ENCODE data around the gene BCKDHA. TPM values are rescaled to one million over a fixed set of nuclear protein-coding genes. Genes with fewer than 3 reads are reported as not detected.
A peak's percentile ranks its signal among the peaks of the same experiment; 100 is the strongest.

BCKDHA gene
- total and polyA plus RNA-seq, 9 of the 15 experiments (the other 6 are each of a cell fraction or from before 2014, with no cell fraction given), result 4.5 to 52.5 (median 14.1) TPM

DNA sequence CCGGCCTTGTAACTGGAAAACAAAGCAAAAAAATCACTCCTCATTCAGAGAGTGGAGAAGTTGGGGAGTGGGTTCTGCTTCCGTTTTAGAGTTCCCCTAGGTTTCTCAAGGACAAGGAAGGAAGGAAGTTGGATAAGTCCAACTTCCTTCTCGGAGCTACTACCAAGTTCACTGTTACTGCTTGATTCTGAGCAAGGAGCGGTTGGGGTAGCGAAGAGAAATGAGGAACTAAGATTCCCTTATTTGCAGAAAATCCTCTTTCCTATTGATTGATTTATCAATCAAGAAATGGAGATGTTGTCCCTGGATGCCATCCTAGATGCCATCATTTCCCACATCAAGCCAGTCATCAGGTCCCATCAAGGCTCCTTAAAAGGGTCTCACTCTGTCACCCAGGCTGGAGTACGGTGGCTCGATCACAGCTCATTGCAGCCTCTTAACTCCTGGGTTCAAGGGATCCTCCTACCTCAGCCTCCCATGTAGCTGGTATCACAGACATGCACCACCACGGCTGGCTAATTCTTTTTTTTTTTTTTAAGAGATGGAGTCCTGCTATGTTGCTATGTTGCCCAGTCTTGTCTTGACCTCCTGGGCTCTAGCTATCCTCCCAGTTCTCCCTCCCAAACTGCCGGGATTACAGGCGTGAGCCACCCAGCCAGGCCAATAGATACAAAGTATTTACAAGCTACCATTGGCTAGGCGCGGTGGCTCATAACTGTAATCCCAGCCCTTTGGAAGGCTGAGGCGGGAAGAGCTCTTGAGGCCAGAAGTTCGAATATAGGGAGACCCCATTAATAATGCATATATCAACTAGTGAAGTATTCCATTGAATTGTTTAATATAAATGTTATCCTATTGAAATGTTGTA is 32.9 kb upstream of the BCKDHA start (continued):
- TF ChIP-seq ZNF699 (CRISPR knock-in tag; IDR thresholded peaks at IDR 0.05; ENCODE audit: insufficient replicate concordance) (no peak), SIN3A (IDR thresholded peaks at IDR 0.05; ENCODE audit: borderline replicate concordance in 2 of 2, control insufficient read depth in 1 of 2, low read depth in 2 of 2, low read length in 2 of 2) (peak in 1 of 2 experiments; percentile 5; a peak in 1 of 4 replicates), ARNT (IDR thresholded peaks at IDR 0.05) (no peak; a peak in 1 of 4 replicates), ATF2 (CRISPR knock-in tag; IDR thresholded peaks at IDR 0.05) (no peak), BMI1 (IDR thresholded peaks at IDR 0.05; ENCODE audit: low read length) (no peak), NR3C1 (CRISPR knock-in tag; IDR thresholded peaks at IDR 0.05) (no peak), RCOR1 (IDR thresholded peaks at IDR 0.05; ENCODE audit: borderline replicate concordance in 1 of 2, low read depth in 2 of 2, low read length in 2 of 2) (peak in 1 of 2 experiments; percentile 49; a peak in 1 of 4 replicates), KDM1A (IDR thresholded peaks at IDR 0.05) (peak; percentile 25 to 63; a peak in 2 of 4 replicates), MECOM (CRISPR knock-in tag; IDR thresholded peaks at IDR 0.05) (no peak), DPF2 (IDR thresholded peaks at IDR 0.05) (no peak), CBFA2T2 (conservative IDR thresholded peaks at IDR 0.05) (no peak), ZNF175 (CRISPR knock-in tag; IDR thresholded peaks at IDR 0.05; ENCODE audit: low read depth) (no peak), CHD4 (IDR thresholded peaks at IDR 0.05; ENCODE audit: insufficient read depth, insufficient replicate concordance, low read depth, low read length, poor library complexity, severe bottlenecking) (peak; percentile 77), FOXO4 (CRISPR knock-in tag; IDR thresholded peaks at IDR 0.05) (no peak), NR1H2 (CRISPR knock-in tag; IDR thresholded peaks at IDR 0.05) (no peak), SUPT5H (IDR thresholded peaks at IDR 0.05) (no peak)
- TF ChIP-seq, protein P1, sequence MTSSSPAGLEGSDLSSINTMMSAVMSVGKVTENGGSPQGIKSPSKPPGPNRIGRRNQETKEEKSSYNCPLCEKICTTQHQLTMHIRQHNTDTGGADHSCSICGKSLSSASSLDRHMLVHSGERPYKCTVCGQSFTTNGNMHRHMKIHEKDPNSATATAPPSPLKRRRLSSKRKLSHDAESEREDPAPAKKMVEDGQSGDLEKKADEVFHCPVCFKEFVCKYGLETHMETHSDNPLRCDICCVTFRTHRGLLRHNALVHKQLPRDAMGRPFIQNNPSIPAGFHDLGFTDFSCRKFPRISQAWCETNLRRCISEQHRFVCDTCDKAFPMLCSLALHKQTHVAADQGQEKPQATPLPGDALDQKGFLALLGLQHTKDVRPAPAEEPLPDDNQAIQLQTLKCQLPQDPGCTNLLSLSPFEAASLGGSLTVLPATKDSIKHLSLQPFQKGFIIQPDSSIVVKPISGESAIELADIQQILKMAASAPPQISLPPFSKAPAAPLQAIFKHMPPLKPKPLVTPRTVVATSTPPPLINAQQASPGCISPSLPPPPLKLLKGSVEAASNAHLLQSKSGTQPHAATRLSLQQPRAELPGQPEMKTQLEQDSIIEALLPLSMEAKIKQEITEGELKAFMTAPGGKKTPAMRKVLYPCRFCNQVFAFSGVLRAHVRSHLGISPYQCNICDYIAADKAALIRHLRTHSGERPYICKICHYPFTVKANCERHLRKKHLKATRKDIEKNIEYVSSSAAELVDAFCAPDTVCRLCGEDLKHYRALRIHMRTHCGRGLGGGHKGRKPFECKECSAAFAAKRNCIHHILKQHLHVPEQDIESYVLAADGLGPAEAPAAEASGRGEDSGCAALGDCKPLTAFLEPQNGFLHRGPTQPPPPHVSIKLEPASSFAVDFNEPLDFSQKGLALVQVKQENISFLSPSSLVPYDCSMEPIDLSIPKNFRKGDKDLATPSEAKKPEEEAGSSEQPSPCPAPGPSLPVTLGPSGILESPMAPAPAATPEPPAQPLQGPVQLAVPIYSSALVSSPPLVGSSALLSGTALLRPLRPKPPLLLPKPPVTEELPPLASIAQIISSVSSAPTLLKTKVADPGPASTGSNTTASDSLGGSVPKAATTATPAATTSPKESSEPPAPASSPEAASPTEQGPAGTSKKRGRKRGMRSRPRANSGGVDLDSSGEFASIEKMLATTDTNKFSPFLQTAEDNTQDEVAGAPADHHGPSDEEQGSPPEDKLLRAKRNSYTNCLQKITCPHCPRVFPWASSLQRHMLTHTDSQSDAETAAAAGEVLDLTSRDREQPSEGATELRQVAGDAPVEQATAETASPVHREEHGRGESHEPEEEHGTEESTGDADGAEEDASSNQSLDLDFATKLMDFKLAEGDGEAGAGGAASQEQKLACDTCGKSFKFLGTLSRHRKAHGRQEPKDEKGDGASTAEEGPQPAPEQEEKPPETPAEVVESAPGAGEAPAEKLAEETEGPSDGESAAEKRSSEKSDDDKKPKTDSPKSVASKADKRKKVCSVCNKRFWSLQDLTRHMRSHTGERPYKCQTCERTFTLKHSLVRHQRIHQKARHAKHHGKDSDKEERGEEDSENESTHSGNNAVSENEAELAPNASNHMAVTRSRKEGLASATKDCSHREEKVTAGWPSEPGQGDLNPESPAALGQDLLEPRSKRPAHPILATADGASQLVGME (CRISPR knock-in tag; IDR thresholded peaks at IDR 0.05), result no peak

All from K562 (cell line).